ENCODE measurements around the gene PCOLCE2. TPM values are rescaled to one million over a fixed set of nuclear protein-coding genes. Genes with fewer than 3 reads are reported as not detected.

The PCOLCE2 gene
- total RNA-seq, 1 donor from 2014 or later: 32.5 TPM

- Histone ChIP-seq H3K4me1 (no peaks in the 10 kb centered on the region), H3K27ac (no peak overlapping the region), H3K9me3 (ENCODE audit: low read depth) (no peaks in the 10 kb centered on the region), H3F3A (ENCODE audit: low read depth) (no peaks in the 10 kb centered on the region), H4K20me1 (ENCODE audit: low read depth) (no peaks in the 10 kb centered on the region), H2AFZ (replicated peaks) (no peak overlapping the region), H3K36me3 (no peaks in the 10 kb centered on the region), H3K4me3 (no peak overlapping the region), H3K4me2 (no peak overlapping the region), H3K79me2 (ENCODE audit: low read depth) (no peaks in the 10 kb centered on the region), H3K9ac (no peak overlapping the region), H3K27me3 (no peaks in the 10 kb centered on the region)
- TF ChIP-seq EZH2phosphoT487 (IDR thresholded peaks at IDR 0.05) (no peak), EZH2 (IDR thresholded peaks at IDR 0.05) (no peak)
- TF ChIP-seq, protein P1, sequence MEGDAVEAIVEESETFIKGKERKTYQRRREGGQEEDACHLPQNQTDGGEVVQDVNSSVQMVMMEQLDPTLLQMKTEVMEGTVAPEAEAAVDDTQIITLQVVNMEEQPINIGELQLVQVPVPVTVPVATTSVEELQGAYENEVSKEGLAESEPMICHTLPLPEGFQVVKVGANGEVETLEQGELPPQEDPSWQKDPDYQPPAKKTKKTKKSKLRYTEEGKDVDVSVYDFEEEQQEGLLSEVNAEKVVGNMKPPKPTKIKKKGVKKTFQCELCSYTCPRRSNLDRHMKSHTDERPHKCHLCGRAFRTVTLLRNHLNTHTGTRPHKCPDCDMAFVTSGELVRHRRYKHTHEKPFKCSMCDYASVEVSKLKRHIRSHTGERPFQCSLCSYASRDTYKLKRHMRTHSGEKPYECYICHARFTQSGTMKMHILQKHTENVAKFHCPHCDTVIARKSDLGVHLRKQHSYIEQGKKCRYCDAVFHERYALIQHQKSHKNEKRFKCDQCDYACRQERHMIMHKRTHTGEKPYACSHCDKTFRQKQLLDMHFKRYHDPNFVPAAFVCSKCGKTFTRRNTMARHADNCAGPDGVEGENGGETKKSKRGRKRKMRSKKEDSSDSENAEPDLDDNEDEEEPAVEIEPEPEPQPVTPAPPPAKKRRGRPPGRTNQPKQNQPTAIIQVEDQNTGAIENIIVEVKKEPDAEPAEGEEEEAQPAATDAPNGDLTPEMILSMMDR (IDR thresholded peaks at IDR 0.05): no peak
- Mint-ChIP-seq H3K27me3 (ENCODE audit: insufficient read depth, low read depth) (peaks cover 2% of the 10 kb centered on the region), H3K4me3 (no peak overlapping the region), H3K9me3 (peaks cover 8% of the 10 kb centered on the region), H3K36me3 (peaks cover 2% of the 10 kb centered on the region), H3K4me1 (no peaks in the 10 kb centered on the region), H3K27ac (no peak overlapping the region)
- no peak for DNase-seq (ENCODE audit: low spot score)
Observed at GRCh38 chr3:142925140-142925539, 36.3 kb upstream of the PCOLCE2 start.

GRCh38 chr3:142923694-142924093 lies 34.8 kb upstream of the PCOLCE2 start:
- Histone ChIP-seq H3K27me3 (no peaks in the 10 kb centered on the region), H3K4me1 (no peaks in the 10 kb centered on the region), H2AFZ (replicated peaks) (no peak overlapping the region), H3K4me2 (no peak overlapping the region), H3K4me3 (no peak overlapping the region), H3F3A (ENCODE audit: low read depth) (no peaks in the 10 kb centered on the region), H3K79me2 (ENCODE audit: low read depth) (no peaks in the 10 kb centered on the region), H3K9me3 (ENCODE audit: low read depth) (no peaks in the 10 kb centered on the region), H3K9ac (no peak overlapping the region), H4K20me1 (ENCODE audit: low read depth) (no peaks in the 10 kb centered on the region), H3K36me3 (no peaks in the 10 kb centered on the region), H3K27ac (no peak overlapping the region)
- no peak overlapping the region for H3K27ac Mint-ChIP-seq
- peaks cover 2% of the 10 kb centered on the region for H3K36me3 Mint-ChIP-seq
- peaks cover 2% of the 10 kb centered on the region for H3K27me3 Mint-ChIP-seq (ENCODE audit: insufficient read depth, low read depth)
- peaks cover 8% of the 10 kb centered on the region for H3K9me3 Mint-ChIP-seq
- TF ChIP-seq EZH2phosphoT487 (IDR thresholded peaks at IDR 0.05) (no peak), EZH2 (IDR thresholded peaks at IDR 0.05) (no peak)
- TF ChIP-seq, protein P1 (IDR thresholded peaks at IDR 0.05): no peak
- DNase-seq (ENCODE audit: low spot score): no peak
- no peak overlapping the region for H3K4me3 Mint-ChIP-seq
- H3K4me1 Mint-ChIP-seq: no peaks in the 10 kb centered on the region

GRCh38 chr3:142916605-142917004 lies 27.7 kb upstream of the PCOLCE2 start:
- no peaks in the 10 kb centered on the region for H3K27me3 Mint-ChIP-seq (ENCODE audit: insufficient read depth, low read depth)
- H3K27ac Mint-ChIP-seq: no peak overlapping the region
- Histone ChIP-seq H3K4me3 (no peak overlapping the region), H3K9me3 (ENCODE audit: low read depth) (no peaks in the 10 kb centered on the region), H3K27ac (no peak overlapping the region), H3K36me3 (no peaks in the 10 kb centered on the region), H4K20me1 (ENCODE audit: low read depth) (no peaks in the 10 kb centered on the region), H3K9ac (no peak overlapping the region), H2AFZ (replicated peaks) (no peak overlapping the region), H3K4me2 (no peak overlapping the region), H3K27me3 (no peaks in the 10 kb centered on the region), H3F3A (ENCODE audit: low read depth) (no peaks in the 10 kb centered on the region), H3K4me1 (no peaks in the 10 kb centered on the region), H3K79me2 (ENCODE audit: low read depth) (no peaks in the 10 kb centered on the region)
- DNase-seq (ENCODE audit: low spot score): no peak
- TF ChIP-seq EZH2 (IDR thresholded peaks at IDR 0.05) (no peak), EZH2phosphoT487 (IDR thresholded peaks at IDR 0.05) (no peak)
- TF ChIP-seq, protein P1 (IDR thresholded peaks at IDR 0.05): no peak
- H3K36me3 Mint-ChIP-seq: no peaks in the 10 kb centered on the region
- no peak overlapping the region for H3K4me3 Mint-ChIP-seq
- no peaks in the 10 kb centered on the region for H3K4me1 Mint-ChIP-seq
- H3K9me3 Mint-ChIP-seq: peaks cover 2% of the 10 kb centered on the region
